GM18508 (cell line): ENCODE results near the gene CMC1.
"Not testable (repeated sequence)": the region's sequence is repeated elsewhere in the genome, so short reads cannot be mapped to it uniquely, and the experiment has no call there.

Source experiments
- ATAC-seq: cut with Tn5 transposase; IDR thresholded peaks from one replicate; pipeline ENCODE4 v1.9.1; 2021; ENCODE audit warnings: moderate number of reproducible peaks; ENCODE audit not compliant: insufficient read depth, unreplicated experiment

The CMC1 gene, protein sequence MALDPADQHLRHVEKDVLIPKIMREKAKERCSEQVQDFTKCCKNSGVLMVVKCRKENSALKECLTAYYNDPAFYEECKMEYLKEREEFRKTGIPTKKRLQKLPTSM

GRCh38 chr3:28241221-28242160 is at the start of gene CMC1:
CMC1 (plus strand) TSS chr3:28241619; CDS start chr3:28241794, 175 bp downstream.
- ATAC-seq = peak; percentile 92

GRCh38 chr3:28198161-28198560 is 43.3 kb upstream of the CMC1 start:
- no peak for ATAC-seq

DNA sequence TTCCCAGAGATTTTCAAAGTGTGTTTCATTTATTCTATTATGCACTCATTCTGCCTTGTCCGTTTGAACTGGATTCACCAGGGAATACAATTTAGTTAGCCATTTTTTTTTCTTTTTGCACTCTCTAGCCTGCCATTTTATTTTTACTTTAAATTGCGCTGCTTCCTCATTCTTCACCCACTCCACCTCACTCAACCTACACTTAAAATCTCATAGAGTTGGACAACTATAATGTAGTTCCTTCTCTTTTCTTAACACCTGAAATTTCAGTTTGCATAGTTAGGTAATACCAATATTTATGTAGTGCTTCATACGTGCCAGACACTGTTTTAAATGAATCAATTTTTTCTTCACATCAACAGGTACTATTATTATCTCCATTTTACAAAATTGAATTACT is 42.4 kb upstream of the CMC1 start:
- no peak for ATAC-seq

DNA sequence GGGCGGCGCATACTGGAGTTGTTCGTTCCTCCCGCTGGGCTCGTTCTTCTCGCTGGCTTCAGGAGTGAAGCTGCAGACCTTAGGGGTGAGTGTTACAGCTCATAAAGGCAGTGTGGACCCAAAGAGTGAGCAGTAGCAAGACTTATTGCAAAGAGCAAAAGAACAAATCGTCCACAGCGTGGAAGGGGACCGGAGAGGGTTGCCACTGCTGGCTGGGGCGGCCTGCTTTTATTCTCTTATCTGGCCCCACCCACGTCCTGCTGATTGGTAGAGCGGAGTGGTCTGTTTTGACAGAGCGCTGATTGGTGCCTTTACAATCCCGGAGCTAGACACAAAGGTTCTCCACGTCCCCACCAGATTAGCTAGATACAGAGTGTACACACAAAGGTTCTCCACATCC is 41.8 kb upstream of the CMC1 start:
- not testable (repeated sequence) for ATAC-seq

DNA sequence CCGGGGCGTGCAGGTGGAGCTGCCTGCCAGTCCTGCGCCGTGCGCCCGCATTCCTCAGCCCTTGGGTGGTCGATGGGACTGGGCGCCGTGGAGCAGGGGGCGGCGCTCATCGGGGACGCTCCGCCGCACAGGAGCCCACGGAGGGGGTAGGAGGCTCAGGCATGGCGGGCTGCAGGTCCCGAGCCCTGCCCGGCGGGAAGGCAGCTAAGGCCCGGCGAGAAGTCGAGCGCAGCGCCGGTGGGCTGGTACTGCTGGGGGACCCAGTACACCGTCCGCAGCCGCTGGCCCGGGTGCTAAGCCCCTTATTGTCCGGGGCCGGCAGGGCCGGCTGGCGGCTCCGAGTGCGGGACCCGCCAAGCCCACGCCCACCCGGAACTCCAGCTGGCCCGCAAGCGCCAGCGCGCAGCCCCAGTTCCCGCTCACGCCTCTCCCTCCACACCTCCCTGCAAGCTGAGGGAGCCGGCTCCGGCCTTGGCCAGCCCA is 41.0 kb upstream of the CMC1 start:
- ATAC-seq = not testable (repeated sequence)

DNA sequence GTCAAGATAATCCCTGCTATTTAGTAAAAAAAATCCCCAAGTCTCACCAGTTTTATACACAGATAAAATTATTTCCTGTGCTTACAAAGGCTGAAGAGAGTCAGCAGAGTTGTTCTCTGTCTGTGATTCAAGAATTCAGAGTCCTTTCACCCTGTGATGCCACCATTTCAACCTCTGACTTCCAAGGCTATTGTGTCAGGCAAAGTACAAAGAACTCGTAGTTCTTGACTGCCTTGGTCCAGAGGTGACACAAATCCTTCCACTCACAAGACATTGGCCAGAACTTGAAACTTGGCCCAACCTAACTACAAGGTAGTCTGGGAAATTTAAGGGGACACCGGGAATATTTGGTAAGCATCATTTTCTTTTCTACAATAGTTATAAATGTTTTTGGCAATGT is 34.9 kb upstream of the CMC1 start:
- ATAC-seq = no peak

DNA sequence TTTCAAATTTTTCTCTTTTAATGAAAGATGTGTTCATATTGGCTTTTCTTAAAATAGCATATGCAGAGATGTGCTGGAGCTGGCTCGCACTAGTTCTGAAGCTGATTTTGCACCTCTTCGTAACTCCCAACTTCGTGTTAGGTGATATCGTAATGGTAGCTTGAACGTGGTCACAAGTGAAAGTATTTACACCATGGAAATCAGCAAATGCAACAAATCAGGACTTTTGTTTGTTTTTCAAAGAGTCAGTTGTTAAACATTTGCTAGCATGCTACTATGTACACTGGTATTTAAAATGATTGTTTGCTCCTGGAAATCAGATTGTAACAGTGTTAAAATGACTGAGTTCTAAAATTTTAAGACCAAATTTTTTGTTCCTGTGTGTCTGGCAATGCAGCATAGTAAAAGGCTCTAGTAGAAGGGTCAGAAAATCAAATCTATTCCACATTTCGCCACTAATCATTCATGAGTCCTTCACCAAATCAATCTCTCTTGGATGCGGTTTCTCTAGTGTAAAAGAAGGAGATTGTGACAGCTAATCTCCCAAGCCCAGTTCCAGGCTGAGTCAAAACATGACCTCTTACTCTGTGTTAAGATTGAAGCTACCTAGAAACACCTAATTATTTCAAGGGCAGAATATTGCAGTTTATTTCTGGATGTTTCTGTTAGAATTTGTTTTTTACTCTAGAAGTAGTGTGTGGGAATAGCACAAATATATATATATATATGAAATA is 34.3 kb upstream of the CMC1 start:
- no peak for ATAC-seq

DNA sequence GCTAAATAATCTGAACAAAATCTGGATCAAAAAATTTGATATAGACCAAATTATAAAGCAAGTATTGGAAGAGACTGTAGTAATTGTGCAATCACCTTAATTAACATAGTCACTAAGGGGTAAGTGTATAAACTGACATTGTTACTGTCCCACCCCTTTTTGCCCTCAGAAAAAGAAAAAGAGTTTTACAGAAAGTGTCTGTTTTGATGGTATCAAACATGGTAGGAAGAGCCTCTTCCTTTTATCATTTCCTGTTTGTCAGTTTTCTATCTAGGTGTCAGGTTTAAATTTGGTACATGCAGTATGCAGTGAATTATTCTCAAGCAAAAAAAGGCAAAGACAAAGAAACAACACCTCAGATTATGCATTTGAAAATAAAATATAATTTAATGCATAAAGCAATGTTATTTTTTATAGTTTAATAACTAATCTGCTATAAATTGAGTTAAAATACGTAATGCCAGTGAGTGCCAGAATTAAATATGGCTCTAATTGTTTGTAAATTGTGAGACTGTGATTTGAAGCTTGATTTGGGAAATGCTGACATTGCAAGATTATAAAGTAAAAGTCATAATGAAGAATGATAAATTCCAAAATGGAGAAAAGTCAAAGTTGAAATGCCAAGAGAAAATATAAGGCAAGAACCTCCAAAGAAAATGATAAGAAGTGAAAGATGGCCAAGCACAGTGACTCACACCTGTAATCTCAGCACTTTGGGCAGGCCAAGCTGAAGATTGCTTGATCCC is 30.3 kb upstream of the CMC1 start:
- ATAC-seq = no peak

GRCh38 chr3:28212681-28213080 is 28.7 kb upstream of the CMC1 start:
- ATAC-seq = no peak

- ATAC-seq = no peak
Observed at GRCh38 chr3:28215407-28215806, 26.0 kb upstream of the CMC1 start.

DNA sequence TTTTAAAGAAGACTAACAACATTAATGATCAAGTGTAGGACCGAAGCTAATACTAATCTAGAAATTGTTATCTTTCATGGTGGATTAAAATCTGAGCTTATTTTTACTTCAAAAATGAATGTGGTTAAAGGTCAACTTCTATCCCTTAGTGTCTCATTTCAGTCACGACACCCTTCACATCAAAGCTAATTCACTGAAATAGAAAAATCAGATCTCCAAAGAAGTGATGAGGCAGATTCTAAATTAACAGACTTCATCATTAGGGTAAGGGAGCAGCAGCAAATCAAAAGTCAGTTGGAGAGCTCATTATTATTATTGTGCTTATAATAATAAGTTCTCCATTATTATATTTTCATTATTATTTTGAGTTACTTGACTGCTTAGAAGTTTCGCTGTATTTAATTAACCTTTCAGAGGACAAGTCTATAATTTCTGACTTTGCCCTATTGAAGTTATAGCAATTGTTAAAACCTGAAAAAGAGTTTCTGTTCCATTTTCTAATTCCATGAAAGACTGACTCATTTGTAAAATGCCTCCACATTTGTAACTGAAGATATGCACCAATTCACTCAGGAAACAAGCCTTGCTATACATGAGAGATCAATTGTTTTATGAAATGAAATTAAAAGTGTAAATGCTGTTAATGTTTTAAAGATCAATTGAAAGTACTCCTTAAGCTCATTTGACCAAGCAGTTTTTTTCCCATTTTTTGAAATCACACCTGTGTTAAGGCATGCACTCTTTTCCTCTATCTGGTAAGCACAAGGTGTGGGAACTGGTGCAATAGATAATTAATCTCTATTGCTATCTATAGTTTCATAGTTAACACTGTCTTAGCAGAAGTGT is 23.1 kb upstream of the CMC1 start:
- no peak for ATAC-seq

DNA sequence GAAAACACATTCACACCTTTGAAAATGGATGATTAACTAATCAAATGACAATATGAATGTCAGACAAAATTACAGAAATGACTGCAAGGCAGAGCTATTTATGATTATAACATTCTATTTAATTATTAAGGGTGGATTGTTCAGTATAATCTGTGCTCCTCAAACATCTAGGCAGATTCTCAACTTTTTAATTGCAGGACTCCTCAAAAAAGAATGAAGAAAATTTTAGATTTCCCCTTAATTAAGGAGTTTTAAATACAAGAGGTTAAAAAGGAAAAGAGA is 22.6 kb upstream of the CMC1 start:
- no peak for ATAC-seq

DNA sequence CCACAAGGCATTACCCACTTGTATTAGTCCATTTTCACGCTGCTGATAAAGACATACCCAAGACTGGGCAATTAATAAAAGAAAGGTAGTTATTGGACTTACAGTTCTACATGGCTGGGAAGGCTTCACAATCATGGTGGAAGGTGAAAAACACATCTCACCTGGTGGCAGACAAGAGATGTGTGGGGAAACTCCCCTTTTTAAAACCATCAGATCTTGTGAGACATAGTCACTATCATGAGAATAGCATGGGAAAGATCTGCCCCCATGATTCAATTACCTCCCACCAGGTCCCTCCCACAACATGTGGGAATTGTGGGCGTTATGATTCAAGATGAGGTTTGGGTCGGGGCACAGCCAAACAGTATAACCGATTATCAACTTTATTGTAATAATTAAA is 17.0 kb upstream of the CMC1 start:
- no peak for ATAC-seq

DNA sequence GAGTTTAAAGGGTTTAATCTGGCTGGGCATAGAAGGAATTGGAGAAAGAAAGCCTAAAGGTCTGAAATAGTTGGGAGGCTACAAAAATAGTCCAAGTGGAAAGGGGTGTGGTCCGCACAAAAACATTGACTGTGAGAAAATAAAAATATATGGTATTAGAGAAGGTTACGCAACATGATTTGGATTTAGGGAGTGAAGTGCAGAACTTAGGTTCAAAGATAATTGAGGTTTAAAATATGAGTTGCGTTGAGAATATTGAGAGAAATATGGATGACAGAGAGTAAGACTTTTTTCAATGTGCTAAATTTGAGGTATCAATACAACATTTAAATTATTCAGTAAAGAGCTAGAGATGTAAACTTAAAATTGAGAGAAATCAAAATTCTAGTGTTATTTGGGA is 15.4 kb upstream of the CMC1 start:
- no peak for ATAC-seq

DNA sequence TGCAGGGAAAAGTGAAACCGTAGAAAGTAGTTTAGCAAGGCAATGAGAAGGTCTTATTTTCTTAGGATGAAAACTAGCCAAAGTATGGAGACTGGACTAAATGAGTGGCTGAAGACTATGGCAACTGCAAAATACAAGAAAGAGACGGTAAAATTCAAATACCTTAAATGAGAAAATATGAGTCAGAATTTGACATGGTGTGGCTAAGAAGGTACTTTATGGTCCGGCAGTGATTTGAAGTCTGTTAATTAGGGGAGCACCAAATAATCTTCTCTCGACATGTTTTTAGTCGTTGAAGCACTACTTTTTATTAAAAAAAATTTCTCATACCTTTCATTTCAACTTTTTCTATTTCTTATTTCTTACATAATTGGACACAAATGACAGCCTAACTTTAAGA is 12.8 kb upstream of the CMC1 start:
- ATAC-seq = no peak

GRCh38 chr3:28232659-28233058 is 8.8 kb upstream of the CMC1 start:
- no peak for ATAC-seq

DNA sequence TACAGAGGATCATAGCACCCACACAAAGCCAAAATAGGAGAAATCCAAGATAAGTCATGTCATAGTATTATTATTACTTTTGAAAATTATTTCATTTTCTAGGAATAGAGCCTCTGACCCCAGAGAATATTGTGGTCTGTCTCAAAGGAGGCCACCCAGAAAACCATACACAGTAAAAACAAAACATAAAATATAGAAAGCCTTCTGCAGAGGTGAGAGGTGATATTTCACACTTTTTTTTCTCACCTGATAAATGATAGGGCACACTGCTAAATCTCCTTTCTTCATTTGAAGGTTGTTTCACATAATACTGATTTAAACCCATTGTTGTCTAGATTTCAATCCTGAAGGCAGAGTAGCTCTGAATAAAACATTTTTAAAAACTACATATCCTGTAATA is 7.0 kb upstream of the CMC1 start:
- no peak for ATAC-seq

GRCh38 chr3:28239108-28239507 is 2.3 kb upstream of the CMC1 start:
- ATAC-seq = no peak

DNA sequence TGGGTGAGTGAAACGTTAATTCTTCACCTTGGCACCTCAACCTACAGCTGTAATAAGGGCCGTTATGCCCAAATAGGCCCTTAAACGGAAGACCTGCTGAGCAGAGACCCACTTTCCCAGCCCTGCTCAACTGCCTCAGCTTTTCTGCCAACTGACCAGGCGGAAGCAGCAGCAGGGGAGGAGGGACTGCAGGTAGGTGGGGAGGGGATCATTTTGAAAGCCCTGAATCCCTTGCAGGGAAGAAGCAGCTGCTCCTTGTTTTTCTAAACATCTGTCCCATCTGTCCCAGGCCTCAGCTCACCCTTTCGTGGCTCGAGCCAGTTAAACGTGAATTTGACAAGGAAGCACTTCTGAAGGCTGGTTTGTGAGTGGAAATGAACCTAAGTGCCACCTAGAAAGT is 978 bp upstream of the CMC1 start:
- no peak for ATAC-seq

DNA sequence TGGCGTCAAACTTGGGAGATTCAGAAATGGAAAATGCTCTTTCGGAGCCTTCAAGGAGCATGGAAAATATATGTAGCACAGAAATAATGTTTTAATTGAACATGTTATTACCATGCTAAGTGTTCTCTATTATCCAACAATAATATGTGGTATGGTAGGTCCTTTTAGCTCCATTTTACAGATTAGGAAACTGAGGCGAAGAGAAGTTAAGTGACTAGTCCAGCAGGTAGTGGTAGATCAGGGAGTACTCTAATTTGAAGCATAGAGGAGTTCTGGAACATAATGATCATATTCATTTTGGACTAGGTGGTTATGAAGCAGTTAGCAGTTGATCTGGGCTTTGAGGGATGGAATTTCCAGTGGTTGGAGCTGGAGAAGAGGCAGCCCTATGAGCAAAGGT is 1.1 kb downstream of the CMC1 start:
- ATAC-seq = no peak
